Omental fat pad (tissue), 4 donors: ENCODE data around the gene UGT2A3. TPM values are rescaled to one million over a fixed set of nuclear protein-coding genes. Genes with fewer than 3 reads are reported as not detected.

Experiments
- ATAC-seq: fragments of 150-250 bp; one replicate; pipeline ENCODE4 v1.9.1; 2016; ENCODE audit warnings: mild to moderate bottlenecking, moderate library complexity; ENCODE audit not compliant: low FRiP score
- DNase-seq: peaks from one replicate; pipeline ENCODE4 v3.0.0-alpha.2; 2019; ENCODE audit warnings: low spot score
- total RNA-seq, 4 donors: library from RNA; depleted of rRNA; stranded (reverse); fragments of >200 nt; gene quantifications; one replicate each; pipeline ENCODE4 v1.1.0, GENCODE V29; 2016
- TF ChIP-seq, protein P1 (sequence below), 3 donors: fragments of 450-650 bp; IDR thresholded peaks; one replicate each; pipeline ENCODE4 v1.5.1; 2016 to 2017; ENCODE audit warnings: antibody characterized with exemption in 3 of 3, mild to moderate bottlenecking in 3 of 3, moderate library complexity in 2 of 3

UGT2A3 gene
- not detected for total RNA-seq

DNA sequence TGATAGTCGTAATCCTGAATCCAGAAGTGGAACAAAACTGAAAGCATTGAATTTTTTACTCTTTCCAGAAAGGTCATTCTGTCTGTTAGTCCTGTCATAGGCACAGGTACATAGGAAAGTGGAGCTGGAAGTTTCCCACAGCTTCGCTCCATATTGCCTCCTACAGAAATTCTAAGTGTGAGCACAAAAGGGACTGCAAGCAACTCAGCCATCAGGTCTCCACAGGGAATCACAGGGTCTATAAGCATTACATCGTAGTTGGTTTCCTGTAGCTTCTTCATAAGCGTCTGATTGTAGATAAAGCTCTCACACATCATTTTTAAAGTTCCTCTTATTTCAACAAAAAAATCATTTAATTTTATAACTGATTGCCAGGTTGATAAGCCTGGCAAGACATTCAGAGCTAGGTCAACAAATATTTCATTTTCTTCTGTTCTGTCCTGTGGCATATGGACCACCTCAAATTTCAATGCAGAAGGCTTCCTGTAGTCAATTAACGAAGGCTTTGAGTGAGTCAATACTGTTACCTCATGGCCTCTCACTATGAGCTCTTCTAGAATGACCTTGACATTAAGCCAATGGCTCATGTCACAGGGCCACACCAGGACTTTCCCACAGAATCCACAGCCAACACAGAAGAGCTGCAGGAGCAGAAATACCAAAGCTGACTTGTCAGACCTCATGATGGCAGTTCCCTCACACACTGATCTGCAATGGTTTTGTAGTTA lies at the start of gene UGT2A3:
TSS of gene UGT2A3 (minus strand) at position 727 of the 728 bp plus-strand sequence. CDS start at position 683, 44 bp downstream.
- ATAC-seq (no peak), DNase-seq (no peak)
- TF ChIP-seq, protein P1, sequence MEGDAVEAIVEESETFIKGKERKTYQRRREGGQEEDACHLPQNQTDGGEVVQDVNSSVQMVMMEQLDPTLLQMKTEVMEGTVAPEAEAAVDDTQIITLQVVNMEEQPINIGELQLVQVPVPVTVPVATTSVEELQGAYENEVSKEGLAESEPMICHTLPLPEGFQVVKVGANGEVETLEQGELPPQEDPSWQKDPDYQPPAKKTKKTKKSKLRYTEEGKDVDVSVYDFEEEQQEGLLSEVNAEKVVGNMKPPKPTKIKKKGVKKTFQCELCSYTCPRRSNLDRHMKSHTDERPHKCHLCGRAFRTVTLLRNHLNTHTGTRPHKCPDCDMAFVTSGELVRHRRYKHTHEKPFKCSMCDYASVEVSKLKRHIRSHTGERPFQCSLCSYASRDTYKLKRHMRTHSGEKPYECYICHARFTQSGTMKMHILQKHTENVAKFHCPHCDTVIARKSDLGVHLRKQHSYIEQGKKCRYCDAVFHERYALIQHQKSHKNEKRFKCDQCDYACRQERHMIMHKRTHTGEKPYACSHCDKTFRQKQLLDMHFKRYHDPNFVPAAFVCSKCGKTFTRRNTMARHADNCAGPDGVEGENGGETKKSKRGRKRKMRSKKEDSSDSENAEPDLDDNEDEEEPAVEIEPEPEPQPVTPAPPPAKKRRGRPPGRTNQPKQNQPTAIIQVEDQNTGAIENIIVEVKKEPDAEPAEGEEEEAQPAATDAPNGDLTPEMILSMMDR (IDR thresholded peaks at IDR 0.05): no peak

DNA sequence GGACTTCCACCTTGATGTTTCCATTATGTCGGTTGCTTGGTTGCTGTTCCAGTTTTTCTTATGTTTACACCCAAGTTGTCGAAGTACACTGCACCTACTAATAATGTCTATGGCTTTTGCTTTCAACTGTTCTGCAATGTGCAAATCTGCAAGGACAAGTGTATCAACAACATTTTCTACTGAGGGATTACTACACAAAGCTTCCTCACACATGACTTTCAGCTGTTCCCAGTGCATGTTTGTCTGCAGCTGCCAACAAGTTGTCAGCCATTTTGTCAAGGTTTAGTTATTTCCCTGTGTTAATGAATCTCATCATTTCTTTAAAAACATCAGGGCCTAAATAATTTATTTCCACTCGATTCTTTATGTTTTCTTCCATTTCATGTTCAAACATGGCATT lies 45.4 kb upstream of the UGT2A3 start:
- DNase-seq (no peak), ATAC-seq (no peak)
- TF ChIP-seq, protein P1 (IDR thresholded peaks at IDR 0.05): no peak

DNA sequence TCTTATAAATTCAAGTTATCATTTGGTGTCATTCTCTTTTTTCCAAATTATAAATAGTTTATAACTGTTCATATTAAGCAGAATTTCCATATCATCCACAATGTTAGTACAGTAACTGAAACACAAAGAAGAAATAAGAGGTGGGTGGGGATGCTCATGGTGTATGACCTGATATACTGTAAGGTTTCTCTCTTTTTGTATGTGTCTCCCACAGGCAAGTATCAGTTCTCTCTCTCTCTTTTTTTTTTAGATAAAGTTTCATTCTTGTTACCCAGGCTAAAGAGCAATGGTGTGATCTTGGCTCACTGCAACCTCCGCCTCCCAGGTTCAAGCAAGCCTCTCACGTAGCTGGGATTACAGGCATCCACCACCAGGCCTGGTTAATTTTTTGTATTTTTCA lies 43.7 kb upstream of the UGT2A3 start:
- DNase-seq (no peak), ATAC-seq (no peak)
- TF ChIP-seq, protein P1 (IDR thresholded peaks at IDR 0.05): no peak

DNA sequence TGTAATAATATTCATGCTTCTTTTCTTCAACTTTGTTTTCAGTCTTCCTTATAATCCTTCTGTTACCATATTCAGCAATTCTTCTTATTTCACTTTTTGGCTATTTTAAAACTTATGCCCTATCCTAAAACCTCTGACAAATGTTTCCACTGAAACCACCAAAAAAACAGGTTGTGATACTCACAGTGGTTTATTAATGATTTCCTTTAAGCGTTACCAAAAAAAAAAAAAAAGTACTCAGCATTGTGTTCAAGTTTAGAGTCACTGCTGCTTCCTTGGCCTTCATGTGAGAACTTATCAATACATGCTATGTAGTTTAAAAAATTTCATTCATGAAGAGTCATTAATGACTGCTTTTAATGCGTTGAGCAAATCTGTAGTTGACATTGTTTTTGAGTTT lies 35.4 kb upstream of the UGT2A3 start:
- ATAC-seq (no peak), DNase-seq (no peak)
- TF ChIP-seq, protein P1 (IDR thresholded peaks at IDR 0.05): no peak

DNA sequence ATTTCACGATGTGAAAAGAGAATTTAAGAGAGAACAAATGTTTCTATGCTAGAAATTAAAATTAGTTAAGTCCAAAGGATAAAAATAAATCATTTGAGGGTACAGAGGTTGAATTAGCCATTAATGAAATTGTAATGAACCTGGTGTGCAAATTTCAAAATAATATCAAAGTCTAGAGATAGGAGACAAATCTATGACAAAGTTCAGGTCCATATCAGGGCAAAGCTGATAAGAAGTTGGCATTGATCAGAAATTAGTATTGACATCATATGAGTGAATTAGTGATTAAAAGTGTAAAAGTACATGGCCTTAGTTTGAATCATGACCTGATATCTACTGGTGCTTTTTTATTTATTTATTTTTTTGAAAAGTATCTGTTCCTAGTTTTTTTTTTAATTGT lies 33.8 kb upstream of the UGT2A3 start:
- no peak for DNase-seq
- no peak for ATAC-seq
- TF ChIP-seq, protein P1 (IDR thresholded peaks at IDR 0.05): no peak

DNA sequence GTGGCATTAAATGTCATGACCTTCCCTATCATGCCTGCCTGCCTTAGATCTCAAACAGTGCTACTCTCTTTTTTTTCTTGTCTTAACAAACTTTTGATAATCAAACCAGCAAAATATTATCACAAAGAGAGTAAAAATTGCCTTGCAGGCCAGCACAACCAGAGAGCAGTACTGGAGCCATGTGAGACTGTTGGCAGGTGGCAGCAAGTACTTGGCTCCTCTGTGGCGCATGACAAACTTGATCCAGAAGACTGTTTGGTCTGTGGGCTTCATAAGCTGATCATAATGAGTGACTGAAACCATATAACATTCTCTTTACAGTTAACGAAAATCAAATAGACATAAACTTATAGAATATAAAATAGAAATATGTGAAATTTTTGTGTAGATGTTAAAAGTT lies 33.3 kb upstream of the UGT2A3 start:
- DNase-seq (no peak), ATAC-seq (no peak)
- TF ChIP-seq, protein P1 (IDR thresholded peaks at IDR 0.05): no peak

DNA sequence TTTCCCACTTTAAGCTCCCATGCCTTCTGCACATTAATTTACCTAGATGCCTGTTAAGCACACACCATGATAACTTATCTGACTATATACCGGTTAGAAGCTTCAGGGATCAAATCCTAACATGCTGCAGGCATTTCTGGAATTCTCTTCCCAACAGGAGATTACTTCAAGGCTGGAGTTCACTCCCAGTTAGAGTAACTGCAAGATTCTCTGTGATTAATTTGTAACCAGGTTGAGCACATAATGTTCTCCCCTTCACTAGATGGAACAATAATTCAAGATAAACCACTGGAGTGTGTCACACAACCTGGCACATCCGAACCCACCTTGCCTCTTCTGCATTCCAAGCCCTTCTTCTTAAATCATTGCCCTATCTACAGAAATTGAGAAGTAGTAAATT lies 11.8 kb upstream of the UGT2A3 start:
- TF ChIP-seq, protein P1 (IDR thresholded peaks at IDR 0.05): no peak
- ATAC-seq: peak; percentile 65
- no peak for DNase-seq
